ENCODE measurements around the gene DEPDC5. TPM values are rescaled to one million over a fixed set of nuclear protein-coding genes. Genes with fewer than 3 reads are reported as not detected.

Gene DEPDC5
- total RNA-seq, 2 experiments from 2014 or later, result 43.0 to 77.1 TPM

GRCh38 chr22:31879585-31879984, 125.8 kb downstream of the DEPDC5 start:
- DNase-seq (ENCODE audit: low spot score), result no peak
- ChIA-PET CTCF (ENCODE audit: unreplicated experiment) (no interaction called here), POLR2A (no interaction called here)
- Histone ChIP-seq H3K9me2 (ENCODE audit: insufficient read depth, low read length) (no peaks in the 10 kb centered on the region), H3K4me1 (ENCODE audit: insufficient read depth, low read length, poor library complexity, severe bottlenecking) (no peaks in the 10 kb centered on the region), H3K4me3 (ENCODE audit: low read depth, low read length, poor library complexity, severe bottlenecking) (no peak overlapping the region), H3K79me2 (ENCODE audit: insufficient read depth, low read depth, low read length) (no peaks in the 10 kb centered on the region), H2AFZ (ENCODE audit: low read length) (no peak overlapping the region), H3K4me2 (ENCODE audit: low read length) (no peak overlapping the region), H3K9me3 (ENCODE audit: low read length) (no peaks in the 10 kb centered on the region), H4K20me1 (ENCODE audit: insufficient read depth, low read length) (no peaks in the 10 kb centered on the region), H3K27ac (ENCODE audit: low read depth, low read length, poor library complexity, severe bottlenecking) (no peak overlapping the region), H3K36me3 (ENCODE audit: insufficient read depth, low read length) (peaks cover 60% of the 10 kb centered on the region)
- no TSS peak for BruUV-seq (replicated peaks)
- intact Hi-C loops (cut with micrococcal nuclease; ENCODE audit: unreplicated experiment), result no loop called here
- no peak for TF ChIP-seq CTCF (conservative IDR thresholded peaks at IDR 0.05; ENCODE audit: low read length)

- no peak for TF ChIP-seq CTCF (conservative IDR thresholded peaks at IDR 0.05; ENCODE audit: low read length)
- TF ChIP-seq EZH2phosphoT487 (IDR thresholded peaks at IDR 0.05; ENCODE audit: borderline replicate concordance, low read depth, low read length), result no peak
- no peak overlapping the region for H3K27ac ChIP-seq (ENCODE audit: low read depth, low read length, poor library complexity, severe bottlenecking)
- H3K9me3 ChIP-seq (ENCODE audit: low read length), result no peaks in the 10 kb centered on the region
- intact Hi-C loops (cut with micrococcal nuclease; ENCODE audit: unreplicated experiment), result no loop called here
- H3K79me2 ChIP-seq (ENCODE audit: insufficient read depth, low read depth, low read length), result no peaks in the 10 kb centered on the region
- H3K4me3 ChIP-seq (ENCODE audit: low read depth, low read length, poor library complexity, severe bottlenecking), result no peak overlapping the region
- DNase-seq (ENCODE audit: low spot score), result no peak
- H2AFZ ChIP-seq (ENCODE audit: low read length), result no peak overlapping the region
- ChIA-PET POLR2A (interaction anchor here (0.7 kb wide), 1 partner anchor 61 kb away, joined by 7 read pairs; no protein-coding TSS in a partner anchor), CTCF (ENCODE audit: unreplicated experiment) (no interaction called here)
- no peaks in the 10 kb centered on the region for H3K4me1 ChIP-seq (ENCODE audit: insufficient read depth, low read length, poor library complexity, severe bottlenecking)
- H3K36me3 ChIP-seq (ENCODE audit: insufficient read depth, low read length), result peaks cover 57% of the 10 kb centered on the region
- H3K4me2 ChIP-seq (ENCODE audit: low read length), result no peak overlapping the region
- no TSS peak for BruUV-seq (replicated peaks)
- H3K9me2 ChIP-seq (ENCODE audit: insufficient read depth, low read length), result no peaks in the 10 kb centered on the region
- H4K20me1 ChIP-seq (ENCODE audit: insufficient read depth, low read length), result no peaks in the 10 kb centered on the region
Measured at GRCh38 chr22:31881200-31881599, 127.4 kb downstream of the DEPDC5 start.

- no peaks in the 10 kb centered on the region for H3K79me2 ChIP-seq (ENCODE audit: insufficient read depth, low read depth, low read length)
- H3K4me2 ChIP-seq (ENCODE audit: low read length), result no peak overlapping the region
- H3K4me1 ChIP-seq (ENCODE audit: insufficient read depth, low read length, poor library complexity, severe bottlenecking), result no peaks in the 10 kb centered on the region
- TF ChIP-seq EZH2phosphoT487 (IDR thresholded peaks at IDR 0.05; ENCODE audit: borderline replicate concordance, low read depth, low read length) (no peak), CTCF (conservative IDR thresholded peaks at IDR 0.05; ENCODE audit: low read length) (no peak)
- ChIA-PET POLR2A (interaction anchor here (0.7 kb wide), 2 partner anchors 14 to 61 kb away, joined by 3 to 7 read pairs; no protein-coding TSS in a partner anchor), CTCF (ENCODE audit: unreplicated experiment) (no interaction called here)
- H2AFZ ChIP-seq (ENCODE audit: low read length), result no peak overlapping the region
- no peaks in the 10 kb centered on the region for H3K9me3 ChIP-seq (ENCODE audit: low read length)
- H3K4me3 ChIP-seq (ENCODE audit: low read depth, low read length, poor library complexity, severe bottlenecking), result no peak overlapping the region
- H4K20me1 ChIP-seq (ENCODE audit: insufficient read depth, low read length), result no peaks in the 10 kb centered on the region
- H3K27ac ChIP-seq (ENCODE audit: low read depth, low read length, poor library complexity, severe bottlenecking), result no peak overlapping the region
- H3K36me3 ChIP-seq (ENCODE audit: insufficient read depth, low read length), result peaks cover 56% of the 10 kb centered on the region
- BruUV-seq (replicated peaks), result no TSS peak
- no peak for DNase-seq (ENCODE audit: low spot score)
- no peaks in the 10 kb centered on the region for H3K9me2 ChIP-seq (ENCODE audit: insufficient read depth, low read length)
- intact Hi-C loops (cut with micrococcal nuclease; ENCODE audit: unreplicated experiment), result no loop called here
Measured at GRCh38 chr22:31881865-31882264, 128.0 kb downstream of the DEPDC5 start.
